Keratinocyte (primary cell): ENCODE data around the gene ARHGAP20. TPM values are rescaled to one million over a fixed set of nuclear protein-coding genes. Genes with fewer than 3 reads are reported as not detected.

Experiments used
- DNase-seq: peaks from one replicate; pipeline ENCODE4 v3.0.0-alpha.2; 2011; ENCODE audit warnings: low read depth, missing footprints, low spot score
- FAIRE-seq: peaks from 2 replicates; lab custom pipeline; 2011; peaks lifted over from hg19 to GRCh38; lab: Jason Lieb, UNC
- H2AFZ ChIP-seq: 2 replicates; pipeline ENCODE4 v1.6.0; 2012; ENCODE audit warnings: low read length, control low read depth, inconsistent platforms; ENCODE audit not compliant: control insufficient read depth
- H3K27ac ChIP-seq: 2 replicates; pipeline ENCODE4 v1.5.1; 2011; ENCODE audit warnings: low read length; ENCODE audit not compliant: control insufficient read depth, insufficient read depth
- H3K27me3 ChIP-seq: 3 replicates; pipeline ENCODE4 v1.6.0; 2011; ENCODE audit warnings: low read length; ENCODE audit not compliant: control insufficient read depth, insufficient read depth; ENCODE audit errors: extremely low read depth
- H3K36me3 ChIP-seq, 2 experiments: 2 replicates in 1 of 2; 3 replicates in 1 of 2; pipeline ENCODE4 v1.5.1; 2011; ENCODE audit warnings: low read length in 2 of 2, mild to moderate bottlenecking in 1 of 2; ENCODE audit not compliant: control insufficient read depth in 2 of 2, insufficient read depth in 2 of 2; ENCODE audit errors: extremely low read depth in 1 of 2
- H3K4me1 ChIP-seq: 3 replicates; pipeline ENCODE4 v1.5.1; 2011; ENCODE audit warnings: low read length; ENCODE audit not compliant: control insufficient read depth, insufficient read depth; ENCODE audit errors: extremely low read depth
- H3K4me2 ChIP-seq: 3 replicates; pipeline ENCODE4 v1.6.0; 2011; ENCODE audit warnings: low read depth, low read length; ENCODE audit not compliant: control insufficient read depth, insufficient read depth; ENCODE audit errors: extremely low read depth
- H3K4me3 ChIP-seq, 3 experiments: fragments of 200-600 bp in 1 of 3; sonication (generic) in 1 of 3; 2 replicates in 2 of 3; 3 replicates in 1 of 3; pipeline ENCODE4 v1.5.1; 2011 to 2016; ENCODE audit warnings: low read length in 3 of 3, mild to moderate bottlenecking in 3 of 3, control low read depth in 2 of 3, inconsistent platforms in 1 of 3, low read depth in 1 of 3, mixed read lengths in 1 of 3, mixed run types in 1 of 3, moderate library complexity in 1 of 3; ENCODE audit not compliant: control insufficient read depth in 2 of 3, insufficient read depth in 2 of 3; ENCODE audit errors: extremely low read depth in 1 of 3
- H3K79me2 ChIP-seq: 2 replicates; pipeline ENCODE4 v1.6.0; 2012; ENCODE audit warnings: low read length; ENCODE audit not compliant: control insufficient read depth, insufficient read depth
- H3K9ac ChIP-seq: 3 replicates; pipeline ENCODE4 v1.6.0; 2011; ENCODE audit warnings: low read length; ENCODE audit not compliant: control insufficient read depth, insufficient read depth; ENCODE audit errors: extremely low read depth
- H3K9me1 ChIP-seq: 3 replicates; pipeline ENCODE4 v1.6.0; 2011; ENCODE audit warnings: low read length; ENCODE audit not compliant: control insufficient read depth, insufficient read depth; ENCODE audit errors: extremely low read depth
- H3K9me3 ChIP-seq: 2 replicates; pipeline ENCODE4 v1.5.1; 2012; ENCODE audit warnings: low read depth, low read length; ENCODE audit not compliant: control insufficient read depth
- H4K20me1 ChIP-seq: 3 replicates; pipeline ENCODE4 v1.6.0; 2011; ENCODE audit warnings: low read length; ENCODE audit not compliant: control insufficient read depth, insufficient read depth; ENCODE audit errors: extremely low read depth
- EZH2 ChIP-seq: IDR thresholded peaks from one replicate; pipeline ENCODE4 v1.6.1; 2012; ENCODE audit warnings: inconsistent platforms, mild to moderate bottlenecking, low read length, moderate library complexity
- dilution Hi-C: fragments of 300-500 bp; cut with MboI; formaldehyde crosslinking; loops from one replicate; pipeline ENCODE4 v1.7.0; 2020; ENCODE audit warnings: low sequenced_read_pairs; ENCODE audit not compliant: extremely low pct_ligation_motif_present
- polyA plus RNA-seq, 5 experiments: library from polyadenylated mRNA; depleted of rRNA in 3 of 5; stranded (reverse) in 3 of 5; stranded (forward) in 1 of 5; unstranded in 1 of 5; fragments of >200 nt; gene quantifications; 1 replicate in 1 of 5; 2 replicates in 3 of 5; 3 replicates in 1 of 5; pipeline versions ENCODE4 v1.2.1 to v1.2.3, GENCODE V29; 2011 to 2012; ENCODE audit warnings: missing spikeins in 2 of 5, low read depth in 1 of 5, low replicate concordance in 1 of 5
- TF ChIP-seq, protein P1 (sequence below), 3 experiments: IDR thresholded peaks in 1 of 3; conservative IDR thresholded peaks in 1 of 3; optimal IDR thresholded peaks in 1 of 3; 2 replicates in 2 of 3; 3 replicates in 1 of 3; pipeline versions ENCODE3 to v1.5.1; 2011; ENCODE audit warnings: low read length in 3 of 3, mild to moderate bottlenecking in 3 of 3, moderate library complexity in 2 of 3, control low read depth in 1 of 3, inconsistent platforms in 1 of 3; ENCODE audit not compliant: insufficient read depth in 2 of 3; ENCODE audit errors: extremely low read depth in 1 of 3

The ARHGAP20 gene
- polyA plus RNA-seq, 1 donor (not counting 4 experiments of a cell fraction or from before 2014, with no cell fraction given): not detected

DNA sequence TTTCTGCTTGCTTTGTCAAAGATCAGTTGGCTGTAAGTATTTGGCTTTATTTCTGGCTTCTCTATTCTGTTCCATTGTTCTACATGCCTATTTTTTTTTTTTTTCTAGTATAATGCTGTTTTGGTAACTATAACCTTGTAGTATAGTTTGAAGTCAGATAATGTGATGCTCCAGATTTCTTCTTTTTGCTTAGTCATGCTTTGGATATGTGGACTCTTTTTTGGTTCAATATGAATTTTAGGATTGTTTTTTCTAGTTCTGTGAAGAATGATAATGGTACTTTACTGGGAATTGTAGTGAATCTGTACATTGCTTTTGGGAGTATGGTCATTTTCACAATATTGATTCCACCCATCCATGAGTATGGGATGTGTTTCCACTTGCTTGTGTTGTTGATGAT, 37.9 kb upstream of the ARHGAP20 start:
- no peak overlapping the region for H3K4me3 ChIP-seq
- H3K79me2 ChIP-seq: no peaks in the 10 kb centered on the region
- DNase-seq: no peak
- TF ChIP-seq EZH2: no peak
- TF ChIP-seq, protein P1, sequence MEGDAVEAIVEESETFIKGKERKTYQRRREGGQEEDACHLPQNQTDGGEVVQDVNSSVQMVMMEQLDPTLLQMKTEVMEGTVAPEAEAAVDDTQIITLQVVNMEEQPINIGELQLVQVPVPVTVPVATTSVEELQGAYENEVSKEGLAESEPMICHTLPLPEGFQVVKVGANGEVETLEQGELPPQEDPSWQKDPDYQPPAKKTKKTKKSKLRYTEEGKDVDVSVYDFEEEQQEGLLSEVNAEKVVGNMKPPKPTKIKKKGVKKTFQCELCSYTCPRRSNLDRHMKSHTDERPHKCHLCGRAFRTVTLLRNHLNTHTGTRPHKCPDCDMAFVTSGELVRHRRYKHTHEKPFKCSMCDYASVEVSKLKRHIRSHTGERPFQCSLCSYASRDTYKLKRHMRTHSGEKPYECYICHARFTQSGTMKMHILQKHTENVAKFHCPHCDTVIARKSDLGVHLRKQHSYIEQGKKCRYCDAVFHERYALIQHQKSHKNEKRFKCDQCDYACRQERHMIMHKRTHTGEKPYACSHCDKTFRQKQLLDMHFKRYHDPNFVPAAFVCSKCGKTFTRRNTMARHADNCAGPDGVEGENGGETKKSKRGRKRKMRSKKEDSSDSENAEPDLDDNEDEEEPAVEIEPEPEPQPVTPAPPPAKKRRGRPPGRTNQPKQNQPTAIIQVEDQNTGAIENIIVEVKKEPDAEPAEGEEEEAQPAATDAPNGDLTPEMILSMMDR (optimal IDR thresholded peaks at IDR 0.05 in 1 of 3, IDR thresholded peaks at IDR 0.05 in 1 of 3, conservative IDR thresholded peaks at IDR 0.05 in 1 of 3; ENCODE audit: extremely low read depth in 1 of 3, insufficient read depth in 2 of 3, low read length in 3 of 3): no peak
- H3K4me2 ChIP-seq: no peak overlapping the region
- no peaks in the 10 kb centered on the region for H3K9me3 ChIP-seq
- H2AFZ ChIP-seq: no peak overlapping the region
- FAIRE-seq: no peak
- no peaks in the 10 kb centered on the region for H4K20me1 ChIP-seq
- no peak overlapping the region for H3K27ac ChIP-seq
- H3K4me1 ChIP-seq: no peaks in the 10 kb centered on the region
- dilution Hi-C loops: no loop called here
- no peaks in the 10 kb centered on the region for H3K27me3 ChIP-seq
- H3K9ac ChIP-seq: no peak overlapping the region
- H3K36me3 ChIP-seq: no peaks in the 10 kb centered on the region
- H3K9me1 ChIP-seq: no peaks in the 10 kb centered on the region

DNA sequence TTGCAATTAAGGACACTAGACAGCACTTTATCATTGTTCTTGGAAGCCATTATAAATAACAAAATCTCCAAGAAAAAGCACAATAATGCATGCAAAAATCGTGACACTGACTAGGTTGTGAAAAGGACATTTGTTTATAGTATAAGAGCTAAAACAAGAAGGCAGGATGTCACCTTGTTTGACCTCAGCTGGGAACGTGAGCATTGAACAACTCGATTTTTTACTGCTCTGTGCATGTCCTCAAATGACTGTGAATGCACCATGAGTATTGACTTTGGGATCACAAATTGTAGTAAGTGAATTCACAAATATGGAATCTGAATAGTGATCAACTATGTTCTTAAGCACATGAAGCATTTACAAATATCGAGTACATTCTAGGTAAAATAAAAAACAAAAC, 35.3 kb upstream of the ARHGAP20 start:
- TF ChIP-seq EZH2: no peak
- TF ChIP-seq, protein P1 (optimal IDR thresholded peaks at IDR 0.05 in 1 of 3, IDR thresholded peaks at IDR 0.05 in 1 of 3, conservative IDR thresholded peaks at IDR 0.05 in 1 of 3; ENCODE audit: extremely low read depth in 1 of 3, insufficient read depth in 2 of 3, low read length in 3 of 3): no peak
- Histone ChIP-seq H3K4me1 (no peaks in the 10 kb centered on the region), H3K27me3 (no peaks in the 10 kb centered on the region), H3K9ac (no peak overlapping the region), H3K4me3 (no peak overlapping the region), H3K9me3 (no peaks in the 10 kb centered on the region), H3K9me1 (no peaks in the 10 kb centered on the region), H3K27ac (no peak overlapping the region), H3K79me2 (no peaks in the 10 kb centered on the region), H3K36me3 (no peaks in the 10 kb centered on the region), H3K4me2 (no peak overlapping the region), H2AFZ (no peak overlapping the region), H4K20me1 (no peaks in the 10 kb centered on the region)
- DNase-seq (no peak), FAIRE-seq (no peak)
- dilution Hi-C loops: no loop called here
